Measurements from ENCODE around the gene GRB14.

- TF ChIP-seq CTCF (IDR thresholded peaks at IDR 0.05 in 8 of 11, conservative IDR thresholded peaks at IDR 0.05 in 3 of 11), result no peak
- no peak for TF ChIP-seq POLR2A (IDR thresholded peaks at IDR 0.05)
- no peak for TF ChIP-seq POLR2AphosphoS5 (IDR thresholded peaks at IDR 0.05)
Observed at GRCh38 chr2:164515734-164516133, 105.5 kb downstream of the GRB14 start.

All from spleen (tissue), 7 donors.